Posterior cingulate gyrus (tissue), 11 donors: ENCODE data around the gene KRTAP29-1.

Experiments
- DNase-seq, 10 donors: peaks; one replicate each; pipeline versions ENCODE4 v3.0.0 to v3.0.0-alpha.2; 2020 to 2021; ENCODE audit warnings: mixed read lengths in 3 of 10
- intact Hi-C: fragments of 100-400 bp; cut with DNase I; formaldehyde crosslinking; loops from one replicate; pipeline ENCODE4 v1.15.1; 2023

The KRTAP29-1 gene

DNA sequence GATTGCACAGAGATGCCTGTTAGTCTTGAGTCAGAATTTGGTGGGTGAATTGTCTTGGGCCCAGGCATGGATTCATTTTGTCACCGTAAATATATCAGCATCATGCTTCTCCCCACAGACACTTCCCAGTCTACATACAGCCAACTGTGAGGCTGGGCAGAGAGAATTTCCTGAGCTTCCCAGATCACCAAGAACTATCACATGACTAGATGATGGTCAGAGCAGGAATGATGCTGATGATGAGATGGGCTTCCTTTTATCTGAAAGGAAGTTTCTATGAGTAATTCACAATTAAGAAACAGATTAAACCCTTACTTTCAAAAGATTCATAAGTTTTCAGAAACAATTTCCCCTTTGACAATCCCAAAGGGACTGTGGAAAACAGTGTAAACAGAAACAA, 47.8 kb downstream of the KRTAP29-1 start:
- intact Hi-C loops: no loop called here
- DNase-seq: no peak
